ENCODE results near the gene LY86. TPM values are rescaled to one million over a fixed set of nuclear protein-coding genes. Genes with fewer than 3 reads are reported as not detected.

LY86 gene
- total RNA-seq, 1 donor from 2014 or later: not detected

- no peaks in the 10 kb centered on the region for H3K36me3 Mint-ChIP-seq (ENCODE audit: insufficient read depth)
- peaks cover 17% of the 10 kb centered on the region for H3K27me3 Mint-ChIP-seq
- DNase-seq (ENCODE audit: low spot score, unreplicated experiment): no peak
- H3K9me3 Mint-ChIP-seq (ENCODE audit: low read depth): no peaks in the 10 kb centered on the region
- H3K4me1 Mint-ChIP-seq (ENCODE audit: low read depth): no peaks in the 10 kb centered on the region
- no peak overlapping the region for H3K27ac Mint-ChIP-seq
- no peak overlapping the region for H3K4me3 Mint-ChIP-seq (ENCODE audit: low read depth)
- no peak for TF ChIP-seq CTCF (IDR thresholded peaks at IDR 0.05; ENCODE audit: unreplicated experiment)
These were observed 35.0 kb downstream of the LY86 start for GRCh38 chr6:6623553-6623952.

DNA sequence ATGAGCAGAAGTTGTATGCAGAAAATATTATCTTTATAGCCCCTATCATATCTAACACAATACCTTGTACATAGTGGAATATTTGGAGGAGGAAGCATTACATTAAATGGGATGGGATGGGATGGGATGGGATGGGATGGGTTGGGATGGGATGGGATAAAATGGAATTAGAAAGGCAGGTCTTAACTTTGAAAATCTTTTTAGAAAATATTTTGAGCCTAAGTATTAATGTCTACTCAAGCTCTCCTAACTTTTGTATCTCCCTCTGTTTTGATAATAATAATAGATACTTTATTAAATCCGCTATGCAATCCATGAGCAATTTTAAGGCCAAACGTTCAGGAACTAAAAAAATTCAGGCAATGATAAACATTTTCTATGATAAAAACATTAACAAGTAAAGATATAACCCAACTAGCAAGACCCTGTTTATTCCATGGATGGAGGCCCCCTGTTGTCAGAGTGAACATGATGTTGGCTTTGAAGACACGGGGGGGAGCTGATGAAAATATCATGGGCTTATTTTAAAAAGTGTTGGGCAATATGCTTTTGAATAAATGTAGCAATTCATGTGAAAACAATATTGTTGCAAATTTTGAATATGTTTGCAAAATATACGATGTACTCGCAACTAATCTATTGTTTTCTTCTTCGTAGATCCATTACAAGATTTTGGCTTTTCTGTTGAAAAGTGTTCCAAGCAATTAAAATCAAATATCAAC is 35.9 kb downstream of the LY86 start:
- H3K9me3 Mint-ChIP-seq (ENCODE audit: low read depth): no peaks in the 10 kb centered on the region

DNA sequence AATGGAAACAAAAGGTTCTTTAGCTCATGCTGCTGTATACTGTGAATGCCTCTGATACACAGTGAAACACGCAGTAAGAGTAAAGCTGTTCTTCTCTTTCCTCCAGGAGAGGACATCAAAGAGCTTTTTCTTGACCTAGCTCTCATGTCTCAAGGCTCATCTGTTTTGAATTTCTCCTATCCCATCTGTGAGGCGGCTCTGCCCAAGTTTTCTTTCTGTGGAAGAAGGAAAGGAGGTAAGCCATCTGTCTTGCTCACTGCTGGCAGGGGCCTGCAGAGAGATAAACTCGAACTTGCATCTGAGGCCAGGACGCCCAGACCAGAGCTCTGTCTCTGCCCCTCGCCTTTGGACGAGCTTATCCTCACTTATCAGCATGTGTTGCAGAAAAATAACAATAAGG is 37.7 kb downstream of the LY86 start:
- H3K4me1 Mint-ChIP-seq (ENCODE audit: low read depth): no peaks in the 10 kb centered on the region
- H3K9me3 Mint-ChIP-seq (ENCODE audit: low read depth): no peaks in the 10 kb centered on the region
- DNase-seq (ENCODE audit: low spot score, unreplicated experiment): no peak
- H3K4me3 Mint-ChIP-seq (ENCODE audit: low read depth): no peak overlapping the region
- peaks cover 17% of the 10 kb centered on the region for H3K27me3 Mint-ChIP-seq
- H3K36me3 Mint-ChIP-seq (ENCODE audit: insufficient read depth): no peaks in the 10 kb centered on the region
- H3K27ac Mint-ChIP-seq: no peak overlapping the region
- no peak for TF ChIP-seq CTCF (IDR thresholded peaks at IDR 0.05; ENCODE audit: unreplicated experiment)

More for the DNA sequence above, 35.9 kb downstream of the LY86 start:
- H3K36me3 Mint-ChIP-seq (ENCODE audit: insufficient read depth): no peaks in the 10 kb centered on the region
- H3K4me3 Mint-ChIP-seq (ENCODE audit: low read depth): no peak overlapping the region
- DNase-seq (ENCODE audit: low spot score, unreplicated experiment): no peak
- H3K27ac Mint-ChIP-seq: no peak overlapping the region
- peaks cover 18% of the 10 kb centered on the region for H3K27me3 Mint-ChIP-seq
- no peaks in the 10 kb centered on the region for H3K4me1 Mint-ChIP-seq (ENCODE audit: low read depth)
- no peak for TF ChIP-seq CTCF (IDR thresholded peaks at IDR 0.05; ENCODE audit: unreplicated experiment)

- H3K4me1 Mint-ChIP-seq (ENCODE audit: low read depth): no peaks in the 10 kb centered on the region
These were observed 40.9 kb downstream of the LY86 start for GRCh38 chr6:6629402-6629801.

DNA sequence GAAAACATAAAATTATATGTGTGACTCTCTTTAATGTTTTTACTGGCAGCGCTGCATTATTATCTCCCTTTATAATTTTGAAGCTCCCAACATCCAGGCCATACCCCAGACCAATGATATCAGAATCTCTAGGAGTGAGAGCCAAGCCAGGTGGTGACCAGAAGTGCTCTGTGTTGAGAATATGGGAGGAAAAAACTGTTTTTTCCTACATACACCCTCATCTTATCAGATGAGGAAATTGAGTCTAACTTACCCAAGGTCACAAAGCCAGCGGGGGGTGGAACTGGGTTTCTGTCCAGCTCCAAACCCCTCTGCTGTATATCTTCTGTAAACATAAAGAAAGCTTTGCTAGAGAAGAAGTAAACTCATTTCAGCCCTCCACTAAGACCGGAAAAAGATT is 42.5 kb downstream of the LY86 start:
- H3K9me3 Mint-ChIP-seq (ENCODE audit: low read depth): no peaks in the 10 kb centered on the region
- peaks cover 14% of the 10 kb centered on the region for H3K27me3 Mint-ChIP-seq
- DNase-seq (ENCODE audit: low spot score, unreplicated experiment): no peak
- no peaks in the 10 kb centered on the region for H3K36me3 Mint-ChIP-seq (ENCODE audit: insufficient read depth)
- TF ChIP-seq CTCF (IDR thresholded peaks at IDR 0.05; ENCODE audit: unreplicated experiment): no peak
- no peaks in the 10 kb centered on the region for H3K4me1 Mint-ChIP-seq (ENCODE audit: low read depth)
- no peak overlapping the region for H3K4me3 Mint-ChIP-seq (ENCODE audit: low read depth)
- no peak overlapping the region for H3K27ac Mint-ChIP-seq

More at GRCh38 chr6:6629402-6629801, 40.9 kb downstream of the LY86 start:
- peaks cover 17% of the 10 kb centered on the region for H3K27me3 Mint-ChIP-seq
- no peak for DNase-seq (ENCODE audit: low spot score, unreplicated experiment)
- H3K36me3 Mint-ChIP-seq (ENCODE audit: insufficient read depth): no peaks in the 10 kb centered on the region
- TF ChIP-seq CTCF (IDR thresholded peaks at IDR 0.05; ENCODE audit: unreplicated experiment): no peak
- no peak overlapping the region for H3K27ac Mint-ChIP-seq
- H3K4me3 Mint-ChIP-seq (ENCODE audit: low read depth): no peak overlapping the region
- no peaks in the 10 kb centered on the region for H3K9me3 Mint-ChIP-seq (ENCODE audit: low read depth)

All from progenitor cell of endocrine pancreas (in vitro differentiated cells).